Mesodermal cell (in vitro differentiated cells): ENCODE data around the gene PPP4R1.

Experiments
- H3K27ac ChIP-seq: 2 replicates; pipeline ENCODE4 v1.7.0; 2013; ENCODE audit warnings: mild to moderate bottlenecking, low read depth, low read length, moderate library complexity; ENCODE audit not compliant: severe bottlenecking
- H3K36me3 ChIP-seq: 2 replicates; pipeline ENCODE4 v1.7.1; 2013; ENCODE audit warnings: mild to moderate bottlenecking, low read length, moderate library complexity; ENCODE audit not compliant: control insufficient read depth, insufficient read depth
- H3K4me1 ChIP-seq: one replicate; pipeline ENCODE4 v1.7.1; 2013; ENCODE audit warnings: mild to moderate bottlenecking, low read length; ENCODE audit not compliant: insufficient read depth, control insufficient read depth, poor library complexity, severe bottlenecking
- H3K4me3 ChIP-seq: 2 replicates; pipeline ENCODE4 v1.7.0; 2013; ENCODE audit warnings: low read length, control low read depth, mild to moderate bottlenecking; ENCODE audit not compliant: insufficient read depth, poor library complexity, severe bottlenecking; ENCODE audit errors: extremely low read depth
- H3K9me3 ChIP-seq: 2 replicates; pipeline ENCODE4 v1.7.1; 2013; ENCODE audit warnings: mild to moderate bottlenecking, low read length, moderate library complexity; ENCODE audit not compliant: control insufficient read depth
- WGBS, 2 experiments: methylation state at CpG; one replicate each; pipeline ENCODE4 v1.1.5; 2013; ENCODE audit warnings: missing lambda C conversion rate in 2 of 2; ENCODE audit not compliant: insufficient coverage in 2 of 2; 5-methylcytosine and 5-hydroxymethylcytosine counted together

PPP4R1 gene

GRCh38 chr18:9508446-9509025, 105.8 kb downstream of the PPP4R1 start:
- H3K27ac ChIP-seq: no peak overlapping the region
- 100% methylated on average over 1 of the region's 2 CpGs; no CpG with 5 or more reads in 1 of the 2 experiments for WGBS, 2 experiments
- H3K4me3 ChIP-seq: no peak overlapping the region
- peaks cover 8% of the 10 kb centered on the region for H3K36me3 ChIP-seq
- H3K4me1 ChIP-seq: no peaks in the 10 kb centered on the region
- peaks cover under 1% of the 10 kb centered on the region for H3K9me3 ChIP-seq

- no peak overlapping the region for H3K27ac ChIP-seq
- H3K36me3 ChIP-seq: peaks cover 5% of the 10 kb centered on the region
- no peak overlapping the region for H3K4me3 ChIP-seq
- no peaks in the 10 kb centered on the region for H3K4me1 ChIP-seq
- WGBS, 2 experiments: 71 to 88% methylated on average over 1 of the region's 2 CpGs
- H3K9me3 ChIP-seq: peaks cover 6% of the 10 kb centered on the region
These were observed 106.7 kb downstream of the PPP4R1 start for GRCh38 chr18:9507565-9508088.

GRCh38 chr18:9506046-9506792, 108.1 kb downstream of the PPP4R1 start:
- no peak overlapping the region for H3K27ac ChIP-seq
- peaks cover 15% of the 10 kb centered on the region for H3K9me3 ChIP-seq
- no peak overlapping the region for H3K4me3 ChIP-seq
- 81 to 100% methylated on average over 1 to 3 of the region's 4 CpGs for WGBS, 2 experiments
- H3K4me1 ChIP-seq: no peaks in the 10 kb centered on the region
- peaks cover 14% of the 10 kb centered on the region for H3K36me3 ChIP-seq
